ENCODE results near the gene SIX2.

The SIX2 gene

DNA sequence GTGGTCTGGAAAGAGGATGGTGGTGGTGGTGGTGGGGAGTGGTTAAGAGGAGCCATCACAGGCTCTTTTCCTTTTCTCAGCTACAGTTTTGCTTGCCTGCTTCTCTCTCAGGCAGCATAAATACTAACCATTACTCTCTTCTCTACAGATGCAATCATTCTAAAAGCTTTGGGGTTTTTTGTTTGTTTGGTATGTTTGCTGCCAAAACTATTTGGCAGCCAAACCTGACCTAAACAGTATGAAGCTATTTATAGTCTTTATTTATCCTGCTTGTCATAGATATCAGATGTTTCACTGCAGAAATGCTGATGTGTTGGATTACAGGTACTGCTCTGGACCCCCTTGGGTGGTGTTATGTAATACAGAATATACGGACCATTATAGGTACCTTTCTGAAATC is 52.4 kb downstream of the SIX2 start:
- no peaks in the 10 kb centered on the region for H3K9me3 ChIP-seq (ENCODE audit: control insufficient read depth, insufficient read depth, low read length)
- no peaks in the 10 kb centered on the region for H3K36me3 ChIP-seq (ENCODE audit: insufficient read depth, low read length)
- H3K9ac ChIP-seq (ENCODE audit: low read depth, low read length): no peak overlapping the region
- H3K4me1 ChIP-seq (ENCODE audit: insufficient read depth, low read length): peaks cover 18% of the 10 kb centered on the region; the same call in 1 of the 2 replicates

- Histone ChIP-seq H3K36me3 (ENCODE audit: insufficient read depth, low read length) (no peaks in the 10 kb centered on the region), H3K4me1 (ENCODE audit: insufficient read depth, low read length) (peaks cover 18% of the 10 kb centered on the region; the same call in 1 of the 2 replicates), H3K9ac (ENCODE audit: low read depth, low read length) (peak overlapping the region; percentile 8; the same call in 1 of the 2 replicates), H3K9me3 (ENCODE audit: control insufficient read depth, insufficient read depth, low read length) (no peaks in the 10 kb centered on the region)
These were observed 53.5 kb downstream of the SIX2 start for GRCh38 chr2:44955593-44956392.
